PC-3 (cell line): ENCODE results near the gene MDFIC. TPM values are rescaled to one million over a fixed set of nuclear protein-coding genes. Genes with fewer than 3 reads are reported as not detected.

Experiments
- ATAC-seq: fragments of 200-7000 bp; cut with Tn5 transposase; 2 replicates; pipeline ENCODE4 v1.9.1; 2020; ENCODE audit warnings: mild to moderate bottlenecking, moderate library complexity
- BruUV-seq: library from RNA; stranded (reverse); fragments of 400-500 nt; replicated peaks from 2 replicates; lab custom pipeline; 2021; lab: Mats Ljungman, UMichigan
- CTCF ChIA-PET: fragments of 300-600 bp; sonication (Branson Sonifier 250); formaldehyde crosslinking; loops from one replicate; lab custom pipeline; 2022; ENCODE audit warnings: antibody characterized with exemption; lab: Charles Lee
- POLR2A ChIA-PET: fragments of 300-600 bp; sonication (Branson Sonifier 250); formaldehyde crosslinking; loops from one replicate; lab custom pipeline; 2022; ENCODE audit warnings: antibody characterized with exemption; ENCODE audit not compliant: unreplicated experiment; lab: Charles Lee
- DNase-seq: peaks from one replicate; pipeline ENCODE4 v3.0.0-alpha.2; 2015
- H2AFZ ChIP-seq: fragments of 300-600 bp; sonication (generic); 2 replicates; pipeline ENCODE4 v1.6.0; 2016; ENCODE audit warnings: antibody characterized with exemption, low read length
- H3F3A ChIP-seq: fragments of 300-600 bp; sonication (generic); one replicate; pipeline ENCODE4 v1.6.0; 2017; ENCODE audit warnings: antibody characterized with exemption, low read length, control low read depth, mild to moderate bottlenecking; ENCODE audit not compliant: unreplicated experiment
- H3K27ac ChIP-seq: fragments of 300-600 bp; sonication (generic); 2 replicates; pipeline ENCODE4 v1.5.1; 2016; ENCODE audit warnings: mild to moderate bottlenecking, low read length
- H3K27me3 ChIP-seq: fragments of 300-600 bp; sonication (generic); 2 replicates; pipeline ENCODE4 v1.6.1; 2016; ENCODE audit warnings: low read length, mixed read lengths
- H3K36me3 ChIP-seq: fragments of 300-600 bp; sonication (generic); 2 replicates; pipeline ENCODE4 v1.6.1; 2016; ENCODE audit warnings: low read depth, mixed run types, low read length, mixed read lengths
- H3K4me1 ChIP-seq: fragments of 300-600 bp; sonication (generic); 2 replicates; pipeline ENCODE4 v1.5.1; 2016; ENCODE audit warnings: low read length; ENCODE audit not compliant: insufficient read depth
- H3K4me2 ChIP-seq: fragments of 300-600 bp; sonication (generic); 2 replicates; pipeline ENCODE4 v1.6.0; 2016; ENCODE audit warnings: low read length
- H3K4me3 ChIP-seq: fragments of 300-600 bp; sonication (generic); 2 replicates; pipeline ENCODE4 v1.5.1; 2016; ENCODE audit warnings: mild to moderate bottlenecking, low read length, mixed read lengths
- H3K79me2 ChIP-seq: fragments of 300-600 bp; sonication (generic); 2 replicates; pipeline ENCODE4 v1.6.1; 2017; ENCODE audit warnings: low read length, mixed read lengths
- H3K9ac ChIP-seq: fragments of 300-600 bp; sonication (generic); 2 replicates; pipeline ENCODE4 v1.6.0; 2016; ENCODE audit warnings: mild to moderate bottlenecking, low read length
- H3K9me2 ChIP-seq: fragments of 300-600 bp; sonication (generic); replicated peaks from 2 replicates; pipeline ENCODE4 v1.6.1; 2016; ENCODE audit warnings: mixed run types, low read length, mixed read lengths
- H3K9me3 ChIP-seq: fragments of 300-600 bp; sonication (generic); 2 replicates; pipeline ENCODE4 v1.6.1; 2016; ENCODE audit warnings: low read length, mixed read lengths
- H4K20me1 ChIP-seq: fragments of 300-600 bp; sonication (generic); 2 replicates; pipeline ENCODE4 v1.6.1; 2016; ENCODE audit warnings: low read length, mixed read lengths
- EZH2 ChIP-seq: fragments of 300-600 bp; sonication (generic); IDR thresholded peaks from one replicate; pipeline ENCODE4 v1.6.1; 2017; ENCODE audit warnings: antibody characterized with exemption, mild to moderate bottlenecking, low read length; ENCODE audit not compliant: unreplicated experiment
- EZH2phosphoT487 ChIP-seq: fragments of 300-600 bp; sonication (generic); IDR thresholded peaks from 2 replicates; pipeline ENCODE4 v1.6.1; 2018; ENCODE audit warnings: mild to moderate bottlenecking, antibody characterized with exemption, low read length, borderline replicate concordance
- intact Hi-C: fragments of 100-400 bp; cut with micrococcal nuclease; formaldehyde crosslinking; loops from 2 replicates; pipeline ENCODE4 v1.9.0; 2023
- total RNA-seq: library from RNA; depleted of rRNA; stranded (reverse); fragments of >200 nt; gene quantifications from 2 replicates; pipeline ENCODE4 v1.2.3, GENCODE V29; 2014
- TF ChIP-seq, protein P1 (sequence below): fragments of 300-600 bp; sonication (generic); conservative IDR thresholded peaks from 2 replicates; pipeline ENCODE4 v1.5.1; 2017; ENCODE audit warnings: antibody characterized with exemption, low read depth, mild to moderate bottlenecking, low read length

MDFIC gene
- total RNA-seq, 1 experiment from 2014 or later, result 33.9 TPM

DNA sequence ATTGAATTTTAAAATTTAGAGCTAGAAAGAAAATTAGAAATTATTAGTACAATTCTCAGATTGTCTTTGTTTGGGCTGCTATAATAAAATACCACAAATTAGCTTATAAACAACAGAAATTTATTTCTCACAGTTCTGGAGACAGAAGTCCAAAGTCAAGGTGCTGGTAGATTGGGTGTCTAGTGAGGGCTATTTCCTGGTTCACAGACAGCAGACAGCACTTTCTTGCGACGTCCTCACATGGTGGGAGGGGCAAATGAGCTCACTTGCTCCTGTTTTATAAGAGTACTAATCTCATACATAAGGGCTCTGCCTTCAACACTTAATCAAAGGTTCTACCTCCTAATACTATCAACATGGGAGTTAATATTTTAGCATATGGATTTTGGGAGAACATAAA, 134.1 kb downstream of the MDFIC start:
- no peaks in the 10 kb centered on the region for H3K4me1 ChIP-seq
- BruUV-seq, result no TSS peak
- no peaks in the 10 kb centered on the region for H3K79me2 ChIP-seq
- DNase-seq (no peak), ATAC-seq (no peak)
- H3K9me3 ChIP-seq, result no peaks in the 10 kb centered on the region
- H3K4me2 ChIP-seq, result no peak overlapping the region
- TF ChIP-seq EZH2phosphoT487, result no peak
- TF ChIP-seq EZH2, result no peak
- TF ChIP-seq, protein P1, sequence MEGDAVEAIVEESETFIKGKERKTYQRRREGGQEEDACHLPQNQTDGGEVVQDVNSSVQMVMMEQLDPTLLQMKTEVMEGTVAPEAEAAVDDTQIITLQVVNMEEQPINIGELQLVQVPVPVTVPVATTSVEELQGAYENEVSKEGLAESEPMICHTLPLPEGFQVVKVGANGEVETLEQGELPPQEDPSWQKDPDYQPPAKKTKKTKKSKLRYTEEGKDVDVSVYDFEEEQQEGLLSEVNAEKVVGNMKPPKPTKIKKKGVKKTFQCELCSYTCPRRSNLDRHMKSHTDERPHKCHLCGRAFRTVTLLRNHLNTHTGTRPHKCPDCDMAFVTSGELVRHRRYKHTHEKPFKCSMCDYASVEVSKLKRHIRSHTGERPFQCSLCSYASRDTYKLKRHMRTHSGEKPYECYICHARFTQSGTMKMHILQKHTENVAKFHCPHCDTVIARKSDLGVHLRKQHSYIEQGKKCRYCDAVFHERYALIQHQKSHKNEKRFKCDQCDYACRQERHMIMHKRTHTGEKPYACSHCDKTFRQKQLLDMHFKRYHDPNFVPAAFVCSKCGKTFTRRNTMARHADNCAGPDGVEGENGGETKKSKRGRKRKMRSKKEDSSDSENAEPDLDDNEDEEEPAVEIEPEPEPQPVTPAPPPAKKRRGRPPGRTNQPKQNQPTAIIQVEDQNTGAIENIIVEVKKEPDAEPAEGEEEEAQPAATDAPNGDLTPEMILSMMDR, result no peak
- no peaks in the 10 kb centered on the region for H3K27me3 ChIP-seq
- H3K36me3 ChIP-seq, result no peaks in the 10 kb centered on the region
- H3F3A ChIP-seq, result no peaks in the 10 kb centered on the region
- ChIA-PET POLR2A (no interaction called here), CTCF (no interaction called here)
- no peaks in the 10 kb centered on the region for H4K20me1 ChIP-seq
- H3K4me3 ChIP-seq, result no peak overlapping the region
- intact Hi-C loops, result no loop called here
- H3K9ac ChIP-seq, result no peak overlapping the region
- no peaks in the 10 kb centered on the region for H3K9me2 ChIP-seq
- no peak overlapping the region for H2AFZ ChIP-seq
- H3K27ac ChIP-seq, result no peak overlapping the region

DNA sequence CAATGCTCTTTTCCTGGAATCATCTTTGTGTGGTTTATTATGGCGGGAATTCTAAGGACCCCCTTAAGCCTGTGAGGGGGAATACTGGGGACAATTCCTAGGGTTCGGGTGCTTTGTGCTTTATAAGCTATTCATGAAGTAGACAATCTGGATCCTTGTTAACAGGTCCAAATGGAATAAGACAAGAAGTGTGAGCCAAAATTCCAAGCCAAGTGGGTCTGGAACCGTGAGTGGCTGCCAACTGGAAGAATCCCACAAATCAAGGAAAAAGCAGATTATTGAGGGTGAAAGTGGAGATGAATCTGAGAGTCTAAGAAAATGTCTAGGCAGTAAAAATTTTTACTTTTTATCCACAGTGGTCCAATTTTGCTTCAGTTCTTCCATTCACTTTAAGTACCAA, 136.8 kb downstream of the MDFIC start:
- TF ChIP-seq, protein P1, result no peak
- TF ChIP-seq EZH2phosphoT487 (no peak), EZH2 (no peak)
- H3K9me2 ChIP-seq, result no peaks in the 10 kb centered on the region
- BruUV-seq, result no TSS peak
- H3K4me2 ChIP-seq, result no peak overlapping the region
- H3K27me3 ChIP-seq, result no peaks in the 10 kb centered on the region
- no peak overlapping the region for H2AFZ ChIP-seq
- no peaks in the 10 kb centered on the region for H3F3A ChIP-seq
- no peaks in the 10 kb centered on the region for H3K4me1 ChIP-seq
- intact Hi-C loops, result no loop called here
- no peaks in the 10 kb centered on the region for H3K36me3 ChIP-seq
- no peak for ATAC-seq
- ChIA-PET POLR2A (no interaction called here), CTCF (no interaction called here)
- H3K4me3 ChIP-seq, result no peak overlapping the region
- DNase-seq, result no peak
- no peaks in the 10 kb centered on the region for H3K79me2 ChIP-seq
- H4K20me1 ChIP-seq, result no peaks in the 10 kb centered on the region
- H3K27ac ChIP-seq, result no peak overlapping the region
- H3K9me3 ChIP-seq, result no peaks in the 10 kb centered on the region
- no peak overlapping the region for H3K9ac ChIP-seq

DNA sequence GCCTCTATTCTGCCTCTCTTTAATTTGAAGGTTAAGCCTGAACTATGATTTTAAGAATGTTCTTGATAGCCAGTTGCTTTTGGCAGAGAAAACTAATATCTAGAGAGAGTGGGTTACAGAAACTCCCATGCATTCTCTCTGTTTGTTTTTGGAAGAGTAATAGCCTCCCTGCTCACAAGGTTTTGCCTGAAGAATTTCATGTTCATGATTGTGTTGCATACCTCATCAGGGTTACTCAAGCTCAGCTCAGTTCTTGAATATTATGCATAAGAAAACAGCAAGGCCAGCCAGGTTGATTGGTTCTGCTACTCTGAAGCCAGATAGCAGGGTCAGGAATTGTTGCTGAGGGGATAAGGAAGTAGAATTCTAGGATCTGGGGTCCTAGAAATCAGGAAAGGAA, 137.4 kb downstream of the MDFIC start:
- Histone ChIP-seq H3K79me2 (no peaks in the 10 kb centered on the region), H3K4me2 (no peak overlapping the region), H3K9ac (no peak overlapping the region), H3K27ac (no peak overlapping the region), H3K9me3 (no peaks in the 10 kb centered on the region), H2AFZ (no peak overlapping the region), H4K20me1 (no peaks in the 10 kb centered on the region), H3K36me3 (no peaks in the 10 kb centered on the region), H3K4me1 (no peaks in the 10 kb centered on the region), H3K9me2 (no peaks in the 10 kb centered on the region), H3K4me3 (no peak overlapping the region), H3F3A (no peaks in the 10 kb centered on the region), H3K27me3 (no peaks in the 10 kb centered on the region)
- POLR2A ChIA-PET, result no interaction called here
- ATAC-seq (no peak), DNase-seq (no peak)
- TF ChIP-seq EZH2phosphoT487, result no peak
- TF ChIP-seq, protein P1, result no peak
- TF ChIP-seq EZH2, result no peak
- intact Hi-C loops, result no loop called here
- CTCF ChIA-PET, result no interaction called here
- BruUV-seq, result no TSS peak
